SK-N-SH treated with all-trans-retinoic acid at 6 μM for 48 hours (cell line): ENCODE data around the gene CCL25.

Source experiments
- ATAC-seq: fragments of 200-7000 bp; cut with Tn5 transposase; 3 replicates; pipeline ENCODE4 v1.9.1; 2020; ENCODE audit warnings: mild to moderate bottlenecking, moderate library complexity
- ARNTL ChIP-seq: fragments of 450-650 bp; formaldehyde crosslinking; IDR thresholded peaks from 2 replicates; pipeline ENCODE4 v1.5.0; 2020; ENCODE audit warnings: low read depth, mild to moderate bottlenecking, moderate library complexity, borderline replicate concordance
- BACH2 ChIP-seq: fragments of 250-450 bp; sonication (Bioruptor Pico); IDR thresholded peaks from 2 replicates; pipeline ENCODE4 v1.9.0; 2021; ENCODE audit warnings: mild to moderate bottlenecking, borderline replicate concordance
- ESRRG ChIP-seq: fragments of 250-450 bp; sonication (Bioruptor Pico); IDR thresholded peaks from 2 replicates; pipeline ENCODE4 v1.6.1; 2021; ENCODE audit warnings: mild to moderate bottlenecking
- GLIS3 ChIP-seq: fragments of 250-450 bp; sonication (Bioruptor Pico); IDR thresholded peaks from 2 replicates; pipeline ENCODE4 v1.5.0; 2020; ENCODE audit warnings: mild to moderate bottlenecking, moderate library complexity
- ISL1 ChIP-seq: fragments of 250-450 bp; sonication (Bioruptor Pico); IDR thresholded peaks from 2 replicates; pipeline ENCODE4 v2.1.2; 2022; ENCODE audit warnings: mild to moderate bottlenecking, moderate library complexity
- OSR1 ChIP-seq: fragments of 250-450 bp; sonication (Bioruptor Pico); IDR thresholded peaks from 2 replicates; pipeline ENCODE4 v1.8.0; 2022; ENCODE audit warnings: moderate library complexity, mild to moderate bottlenecking, inconsistent platforms
- RARB ChIP-seq: fragments of 250-450 bp; sonication (Bioruptor Pico); IDR thresholded peaks from 2 replicates; pipeline ENCODE4 v1.8.0; 2021; ENCODE audit warnings: mild to moderate bottlenecking, moderate library complexity
- SNAI2 ChIP-seq: fragments of 250-450 bp; sonication (Bioruptor Pico); IDR thresholded peaks from 2 replicates; pipeline ENCODE4 v1.5.0; 2020; ENCODE audit warnings: mild to moderate bottlenecking, moderate library complexity
- TCF4 ChIP-seq: fragments of 250-450 bp; sonication (Bioruptor Pico); IDR thresholded peaks from 2 replicates; pipeline ENCODE4 v1.8.0; 2021; ENCODE audit warnings: mild to moderate bottlenecking, moderate library complexity, borderline replicate concordance
- TOX ChIP-seq: fragments of 250-450 bp; sonication (Bioruptor Pico); IDR thresholded peaks from 2 replicates; pipeline ENCODE4 v1.8.0; 2021; ENCODE audit warnings: mild to moderate bottlenecking, moderate library complexity, borderline replicate concordance
- ZC3H10 ChIP-seq: fragments of 250-450 bp; sonication (Bioruptor Pico); IDR thresholded peaks from 2 replicates; pipeline ENCODE4 v1.5.1; 2021; ENCODE audit warnings: mild to moderate bottlenecking, moderate library complexity
- ZFP3 ChIP-seq: fragments of 250-450 bp; sonication (Bioruptor Pico); IDR thresholded peaks from 2 replicates; pipeline ENCODE4 v1.5.0; 2020; ENCODE audit warnings: mild to moderate bottlenecking, moderate library complexity
- ZFP30 ChIP-seq: fragments of 450-650 bp; formaldehyde crosslinking; IDR thresholded peaks from 2 replicates; pipeline ENCODE4 v1.5.0; 2022; ENCODE audit warnings: mild to moderate bottlenecking, moderate library complexity
- ZNF565 ChIP-seq: fragments of 450-650 bp; formaldehyde crosslinking; conservative IDR thresholded peaks from 2 replicates; pipeline ENCODE4 v1.5.0; 2020; ENCODE audit warnings: low read depth, mild to moderate bottlenecking, moderate library complexity
- ZNF70 ChIP-seq: fragments of 450-650 bp; formaldehyde crosslinking; IDR thresholded peaks from 2 replicates; pipeline ENCODE4 v1.5.0; 2020; ENCODE audit warnings: mild to moderate bottlenecking, moderate library complexity
- TF ChIP-seq, protein P1 (sequence below): fragments of 250-450 bp; sonication (Bioruptor Pico); IDR thresholded peaks from 2 replicates; pipeline ENCODE4 v1.5.1; 2020; ENCODE audit warnings: low read depth, mild to moderate bottlenecking, moderate library complexity
- TF ChIP-seq, protein P2 (sequence below): fragments of 250-450 bp; sonication (Bioruptor Pico); IDR thresholded peaks from 2 replicates; pipeline ENCODE4 v1.5.1; 2021; ENCODE audit warnings: mild to moderate bottlenecking, moderate library complexity
- TF ChIP-seq, protein P3 (sequence below): fragments of 250-450 bp; sonication (Bioruptor Pico); IDR thresholded peaks from 2 replicates; pipeline ENCODE4 v1.5.0; 2020; ENCODE audit warnings: mild to moderate bottlenecking, moderate library complexity
- TF ChIP-seq, protein P4 (sequence below): fragments of 250-450 bp; sonication (Bioruptor Pico); IDR thresholded peaks from 2 replicates; pipeline ENCODE4 v1.8.0; 2021; ENCODE audit warnings: low read depth, mild to moderate bottlenecking, moderate library complexity, borderline replicate concordance
- TF ChIP-seq, protein P5 (sequence below): fragments of 250-450 bp; sonication (Bioruptor Pico); IDR thresholded peaks from 2 replicates; pipeline ENCODE4 v1.8.0; 2020; ENCODE audit warnings: mild to moderate bottlenecking, moderate library complexity, borderline replicate concordance

The CCL25 gene

DNA sequence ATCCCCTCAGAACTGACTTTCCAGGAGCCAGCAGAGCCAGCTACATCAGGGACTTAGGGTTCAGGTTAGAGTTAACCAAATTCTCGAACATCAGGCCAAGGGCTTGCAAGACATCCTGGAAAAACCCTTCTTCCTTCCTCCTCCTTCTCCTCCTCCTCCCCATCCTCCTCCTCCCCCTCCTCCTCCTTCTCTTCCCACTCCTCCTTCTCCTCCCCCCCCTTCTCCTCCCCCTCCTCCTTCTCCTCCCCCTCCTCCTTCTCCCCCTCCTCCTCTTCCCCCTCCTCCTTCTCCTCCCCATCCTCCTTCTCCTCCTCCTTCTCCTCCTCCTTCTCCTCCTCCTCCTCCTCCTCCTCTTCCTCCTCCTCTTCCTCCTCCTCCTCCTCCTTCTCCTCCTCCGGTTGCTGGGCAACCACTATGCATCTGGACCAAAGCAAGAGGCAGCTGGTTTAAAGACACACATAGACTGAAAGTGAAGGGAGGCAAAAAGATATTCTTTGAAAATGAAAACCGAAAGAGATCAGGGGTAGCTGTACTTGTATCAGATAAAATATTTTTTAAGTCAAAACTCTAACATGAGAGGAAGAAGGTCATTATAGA is 5.9 kb upstream of the CCL25 start:
- no peak for ATAC-seq
- no peak for TF ChIP-seq GLIS3
- no peak for TF ChIP-seq ESRRG (CRISPR knock-in tag)
- no peak for TF ChIP-seq TCF4 (CRISPR knock-in tag)
- no peak for TF ChIP-seq ISL1 (CRISPR knock-in tag)
- no peak for TF ChIP-seq ZNF565 (CRISPR knock-in tag)
- no peak for TF ChIP-seq ZNF70
- TF ChIP-seq, protein P1, sequence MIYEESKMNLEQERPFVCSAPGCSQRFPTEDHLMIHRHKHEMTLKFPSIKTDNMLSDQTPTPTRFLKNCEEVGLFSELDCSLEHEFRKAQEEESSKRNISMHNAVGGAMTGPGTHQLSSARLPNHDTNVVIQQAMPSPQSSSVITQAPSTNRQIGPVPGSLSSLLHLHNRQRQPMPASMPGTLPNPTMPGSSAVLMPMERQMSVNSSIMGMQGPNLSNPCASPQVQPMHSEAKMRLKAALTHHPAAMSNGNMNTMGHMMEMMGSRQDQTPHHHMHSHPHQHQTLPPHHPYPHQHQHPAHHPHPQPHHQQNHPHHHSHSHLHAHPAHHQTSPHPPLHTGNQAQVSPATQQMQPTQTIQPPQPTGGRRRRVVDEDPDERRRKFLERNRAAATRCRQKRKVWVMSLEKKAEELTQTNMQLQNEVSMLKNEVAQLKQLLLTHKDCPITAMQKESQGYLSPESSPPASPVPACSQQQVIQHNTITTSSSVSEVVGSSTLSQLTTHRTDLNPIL (CRISPR knock-in tag), result no peak

DNA sequence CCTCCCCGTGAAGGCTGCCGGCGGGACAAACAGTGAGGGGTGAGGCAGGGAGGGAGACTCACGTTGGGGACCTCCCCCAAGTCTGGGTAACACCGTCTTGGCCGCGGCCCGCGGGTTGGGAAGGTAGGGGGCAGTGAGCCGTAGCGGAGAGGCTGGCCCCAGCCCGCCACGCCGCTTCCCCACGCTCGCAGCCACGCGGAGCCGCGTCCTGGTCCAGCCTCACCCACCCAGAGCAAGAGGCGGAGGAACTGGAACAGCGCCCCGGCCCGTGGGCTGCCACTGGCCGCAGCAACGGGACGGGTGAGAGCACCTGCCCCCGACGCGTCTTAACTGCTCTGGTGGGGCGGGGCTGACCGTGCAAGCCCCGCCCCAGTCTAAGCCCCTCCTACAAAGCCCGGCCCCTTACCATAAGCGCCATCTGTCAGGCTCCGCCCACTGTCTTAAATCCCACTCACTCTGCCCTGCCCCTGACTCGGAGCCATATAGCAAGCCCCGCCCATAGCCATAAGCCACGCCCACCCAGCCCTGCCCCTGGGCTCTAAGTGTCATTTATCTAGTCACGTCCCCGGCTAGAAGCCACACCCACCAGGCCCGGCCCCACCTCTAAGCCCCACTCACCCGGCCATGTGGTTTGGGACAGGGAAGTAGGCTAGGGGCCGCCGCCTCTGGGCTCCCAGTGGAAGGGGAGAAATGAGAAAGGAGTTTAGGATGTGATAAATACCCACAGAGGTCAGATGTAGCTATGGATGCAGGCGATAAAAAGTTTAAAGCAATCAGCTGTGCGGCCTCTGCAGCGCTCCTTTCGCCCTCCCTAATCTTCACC is 2.1 kb upstream of the CCL25 start:
- TF ChIP-seq, protein P2, sequence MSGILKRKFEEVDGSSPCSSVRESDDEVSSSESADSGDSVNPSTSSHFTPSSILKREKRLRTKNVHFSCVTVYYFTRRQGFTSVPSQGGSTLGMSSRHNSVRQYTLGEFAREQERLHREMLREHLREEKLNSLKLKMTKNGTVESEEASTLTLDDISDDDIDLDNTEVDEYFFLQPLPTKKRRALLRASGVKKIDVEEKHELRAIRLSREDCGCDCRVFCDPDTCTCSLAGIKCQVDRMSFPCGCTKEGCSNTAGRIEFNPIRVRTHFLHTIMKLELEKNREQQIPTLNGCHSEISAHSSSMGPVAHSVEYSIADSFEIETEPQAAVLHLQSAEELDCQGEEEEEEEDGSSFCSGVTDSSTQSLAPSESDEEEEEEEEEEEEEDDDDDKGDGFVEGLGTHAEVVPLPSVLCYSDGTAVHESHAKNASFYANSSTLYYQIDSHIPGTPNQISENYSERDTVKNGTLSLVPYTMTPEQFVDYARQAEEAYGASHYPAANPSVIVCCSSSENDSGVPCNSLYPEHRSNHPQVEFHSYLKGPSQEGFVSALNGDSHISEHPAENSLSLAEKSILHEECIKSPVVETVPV, result no peak
- TF ChIP-seq SNAI2 (CRISPR knock-in tag) (no peak), ZFP30 (no peak), OSR1 (CRISPR knock-in tag) (no peak), BACH2 (no peak), ZC3H10 (CRISPR knock-in tag) (no peak), ARNTL (CRISPR knock-in tag) (no peak)
- ATAC-seq, result peak; percentile 94

DNA sequence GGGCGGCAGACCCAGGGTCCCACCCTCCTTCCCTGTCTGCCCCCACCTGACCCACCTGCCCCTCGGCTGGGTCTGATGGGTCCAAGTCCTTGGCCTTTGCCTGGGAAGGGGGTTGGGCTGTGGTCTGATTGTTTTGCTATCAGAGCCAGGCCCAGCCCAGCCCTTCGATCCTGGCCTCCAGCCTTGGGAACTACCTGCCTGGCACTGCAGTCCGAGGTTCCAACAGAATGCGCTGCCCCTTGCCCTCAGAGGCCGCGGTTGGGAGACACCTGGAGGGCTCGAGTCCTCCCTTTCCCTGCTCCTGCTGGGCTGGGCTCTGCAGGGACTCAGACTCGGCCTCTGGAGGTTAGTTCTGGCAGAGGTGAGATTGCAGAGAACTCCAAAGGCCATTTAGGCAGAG is 1.6 kb downstream of the CCL25 start:
- ATAC-seq, result no peak
- no peak for TF ChIP-seq ISL1 (CRISPR knock-in tag)
- no peak for TF ChIP-seq ZFP3 (CRISPR knock-in tag)
- TF ChIP-seq, protein P3, sequence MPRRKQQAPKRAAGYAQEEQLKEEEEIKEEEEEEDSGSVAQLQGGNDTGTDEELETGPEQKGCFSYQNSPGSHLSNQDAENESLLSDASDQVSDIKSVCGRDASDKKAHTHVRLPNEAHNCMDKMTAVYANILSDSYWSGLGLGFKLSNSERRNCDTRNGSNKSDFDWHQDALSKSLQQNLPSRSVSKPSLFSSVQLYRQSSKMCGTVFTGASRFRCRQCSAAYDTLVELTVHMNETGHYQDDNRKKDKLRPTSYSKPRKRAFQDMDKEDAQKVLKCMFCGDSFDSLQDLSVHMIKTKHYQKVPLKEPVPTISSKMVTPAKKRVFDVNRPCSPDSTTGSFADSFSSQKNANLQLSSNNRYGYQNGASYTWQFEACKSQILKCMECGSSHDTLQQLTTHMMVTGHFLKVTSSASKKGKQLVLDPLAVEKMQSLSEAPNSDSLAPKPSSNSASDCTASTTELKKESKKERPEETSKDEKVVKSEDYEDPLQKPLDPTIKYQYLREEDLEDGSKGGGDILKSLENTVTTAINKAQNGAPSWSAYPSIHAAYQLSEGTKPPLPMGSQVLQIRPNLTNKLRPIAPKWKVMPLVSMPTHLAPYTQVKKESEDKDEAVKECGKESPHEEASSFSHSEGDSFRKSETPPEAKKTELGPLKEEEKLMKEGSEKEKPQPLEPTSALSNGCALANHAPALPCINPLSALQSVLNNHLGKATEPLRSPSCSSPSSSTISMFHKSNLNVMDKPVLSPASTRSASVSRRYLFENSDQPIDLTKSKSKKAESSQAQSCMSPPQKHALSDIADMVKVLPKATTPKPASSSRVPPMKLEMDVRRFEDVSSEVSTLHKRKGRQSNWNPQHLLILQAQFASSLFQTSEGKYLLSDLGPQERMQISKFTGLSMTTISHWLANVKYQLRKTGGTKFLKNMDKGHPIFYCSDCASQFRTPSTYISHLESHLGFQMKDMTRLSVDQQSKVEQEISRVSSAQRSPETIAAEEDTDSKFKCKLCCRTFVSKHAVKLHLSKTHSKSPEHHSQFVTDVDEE, result no peak
- no peak for TF ChIP-seq ZFP30
- TF ChIP-seq RARB, result no peak
- TF ChIP-seq BACH2, result no peak
- TF ChIP-seq ZNF565 (CRISPR knock-in tag), result no peak
- TF ChIP-seq, protein P4, sequence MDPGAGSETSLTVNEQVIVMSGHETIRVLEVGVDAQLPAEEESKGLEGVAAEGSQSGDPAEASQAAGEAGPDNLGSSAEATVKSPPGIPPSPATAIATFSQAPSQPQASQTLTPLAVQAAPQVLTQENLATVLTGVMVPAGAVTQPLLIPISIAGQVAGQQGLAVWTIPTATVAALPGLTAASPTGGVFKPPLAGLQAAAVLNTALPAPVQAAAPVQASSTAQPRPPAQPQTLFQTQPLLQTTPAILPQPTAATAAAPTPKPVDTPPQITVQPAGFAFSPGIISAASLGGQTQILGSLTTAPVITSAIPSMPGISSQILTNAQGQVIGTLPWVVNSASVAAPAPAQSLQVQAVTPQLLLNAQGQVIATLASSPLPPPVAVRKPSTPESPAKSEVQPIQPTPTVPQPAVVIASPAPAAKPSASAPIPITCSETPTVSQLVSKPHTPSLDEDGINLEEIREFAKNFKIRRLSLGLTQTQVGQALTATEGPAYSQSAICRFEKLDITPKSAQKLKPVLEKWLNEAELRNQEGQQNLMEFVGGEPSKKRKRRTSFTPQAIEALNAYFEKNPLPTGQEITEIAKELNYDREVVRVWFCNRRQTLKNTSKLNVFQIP (CRISPR knock-in tag), result no peak
- TF ChIP-seq, protein P2, result no peak
- TF ChIP-seq OSR1 (CRISPR knock-in tag), result no peak
- no peak for TF ChIP-seq ZNF70
- TF ChIP-seq SNAI2 (CRISPR knock-in tag), result no peak
- TF ChIP-seq ZC3H10 (CRISPR knock-in tag), result no peak
- TF ChIP-seq, protein P5, sequence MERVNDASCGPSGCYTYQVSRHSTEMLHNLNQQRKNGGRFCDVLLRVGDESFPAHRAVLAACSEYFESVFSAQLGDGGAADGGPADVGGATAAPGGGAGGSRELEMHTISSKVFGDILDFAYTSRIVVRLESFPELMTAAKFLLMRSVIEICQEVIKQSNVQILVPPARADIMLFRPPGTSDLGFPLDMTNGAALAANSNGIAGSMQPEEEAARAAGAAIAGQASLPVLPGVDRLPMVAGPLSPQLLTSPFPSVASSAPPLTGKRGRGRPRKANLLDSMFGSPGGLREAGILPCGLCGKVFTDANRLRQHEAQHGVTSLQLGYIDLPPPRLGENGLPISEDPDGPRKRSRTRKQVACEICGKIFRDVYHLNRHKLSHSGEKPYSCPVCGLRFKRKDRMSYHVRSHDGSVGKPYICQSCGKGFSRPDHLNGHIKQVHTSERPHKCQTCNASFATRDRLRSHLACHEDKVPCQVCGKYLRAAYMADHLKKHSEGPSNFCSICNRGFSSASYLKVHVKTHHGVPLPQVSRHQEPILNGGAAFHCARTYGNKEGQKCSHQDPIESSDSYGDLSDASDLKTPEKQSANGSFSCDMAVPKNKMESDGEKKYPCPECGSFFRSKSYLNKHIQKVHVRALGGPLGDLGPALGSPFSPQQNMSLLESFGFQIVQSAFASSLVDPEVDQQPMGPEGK (CRISPR knock-in tag), result no peak
- no peak for TF ChIP-seq ESRRG (CRISPR knock-in tag)
- no peak for TF ChIP-seq TOX (CRISPR knock-in tag)
- TF ChIP-seq TCF4 (CRISPR knock-in tag), result no peak
- no peak for TF ChIP-seq ARNTL (CRISPR knock-in tag)
- TF ChIP-seq, protein P1 (CRISPR knock-in tag), result no peak
- TF ChIP-seq, all 23 proteins: peak for 0
